Gastrocnemius medialis (tissue), 4 donors: ENCODE measurements around the gene DNMT1. TPM values are rescaled to one million over a fixed set of nuclear protein-coding genes. Genes with fewer than 3 reads are reported as not detected.

Source experiments
- ATAC-seq, 2 donors: fragments of 150-250 bp; one replicate each; pipeline ENCODE4 v1.9.1; 2016
- DNase-seq, 2 donors: peaks; one replicate each; pipeline ENCODE4 v3.0.0-alpha.2; 2019
- H3K27ac ChIP-seq, 4 donors: fragments of 200-600 bp; sonication (generic); 1 replicate in 1 of 4; 2 replicates in 3 of 4; pipeline ENCODE4 v1.5.1; 2016 to 2018; ENCODE audit warnings: mild to moderate bottlenecking in 2 of 4, moderate library complexity in 1 of 4
- H3K27me3 ChIP-seq, 3 donors: fragments of 200-600 bp; sonication (generic) in 2 of 3; 1 replicate in 1 of 3; 2 replicates in 2 of 3; pipeline versions ENCODE4 v1.5.1 to v1.6.0; 2016 to 2019; ENCODE audit warnings: mild to moderate bottlenecking in 1 of 3, moderate library complexity in 1 of 3
- H3K36me3 ChIP-seq, 2 donors: fragments of 200-600 bp; sonication (generic) in 1 of 2; one replicate each; pipeline ENCODE4 v1.5.1; 2017 to 2018
- H3K4me1 ChIP-seq, 2 donors: fragments of 200-600 bp; sonication (generic) in 1 of 2; one replicate each; pipeline ENCODE4 v1.5.1; 2016 to 2017; ENCODE audit warnings: mild to moderate bottlenecking in 2 of 2
- H3K4me3 ChIP-seq, 4 donors: fragments of 200-600 bp; sonication (generic) in 3 of 4; 1 replicate in 1 of 4; 2 replicates in 3 of 4; pipeline ENCODE4 v1.5.1; 2016 to 2019; ENCODE audit warnings: mild to moderate bottlenecking in 2 of 4
- H3K9me3 ChIP-seq, 3 donors: fragments of 200-600 bp; sonication (generic) in 2 of 3; 1 replicate in 1 of 3; 2 replicates in 2 of 3; pipeline ENCODE4 v1.5.1; 2016 to 2019
- POLR2A ChIP-seq, 2 donors: fragments of 450-650 bp; IDR thresholded peaks; one replicate each; pipeline ENCODE4 v1.6.1; 2017; ENCODE audit warnings: antibody characterized with exemption in 2 of 2, mild to moderate bottlenecking in 2 of 2, moderate library complexity in 2 of 2
- in situ Hi-C, 4 donors: fragments of 200-750 bp; cut with MboI; loops; one replicate each; pipeline versions ENCODE4 v1.15.0 to v1.8.0; 2017; ENCODE audit warnings: low sequenced_read_pairs in 4 of 4
- intact Hi-C: fragments of 100-400 bp; cut with DNase I; formaldehyde crosslinking; loops from one replicate; pipeline ENCODE4 v1.15.1; 2023; ENCODE audit warnings: low total_unique reads
- total RNA-seq, 4 donors: library from RNA; depleted of rRNA; stranded (reverse); fragments of >200 nt; gene quantifications; one replicate each; pipeline versions ENCODE4 v1.1.0 to v1.2.3, GENCODE V29; 2016
- TF ChIP-seq, protein P1 (sequence below), 5 experiments: fragments of 450-650 bp in 3 of 5; fragments of 200-600 bp in 2 of 5; sonication (generic) in 2 of 5; IDR thresholded peaks in 4 of 5; conservative IDR thresholded peaks in 1 of 5; 1 replicate in 4 of 5; 2 replicates in 1 of 5; pipeline ENCODE4 v1.5.1; 2016 to 2019; ENCODE audit warnings: antibody characterized with exemption in 5 of 5, mild to moderate bottlenecking in 3 of 5, moderate library complexity in 3 of 5

Gene DNMT1
- total RNA-seq, 4 donors from 2014 or later: 11.5 to 43.0 (median 17.7) TPM

DNA sequence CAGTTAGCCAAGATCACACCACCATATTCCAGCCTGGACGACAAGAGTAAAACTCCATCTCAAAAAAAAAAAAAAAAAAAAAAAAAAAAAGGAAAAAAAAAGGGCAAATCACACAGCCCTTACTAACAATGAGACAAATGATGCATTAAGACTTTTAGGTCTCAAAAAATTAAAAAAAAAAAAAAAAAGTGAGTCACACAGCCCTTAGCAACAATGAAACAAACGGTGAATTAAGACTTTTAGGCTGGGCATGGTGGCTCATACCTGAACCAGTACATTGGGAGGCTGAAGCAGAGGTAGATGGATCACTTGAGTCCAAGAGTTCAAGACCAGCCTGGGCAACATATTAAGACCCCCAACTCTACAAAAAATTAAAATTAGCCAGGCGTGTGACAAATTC lies 42.7 kb downstream of the DNMT1 start:
- intact Hi-C loops (no loop called here), in situ Hi-C loops (no loop called here)
- Histone ChIP-seq H3K36me3 (peaks cover 0 to 64% of the 10 kb centered on the region in 2 donors), H3K27ac (no peak overlapping the region), H3K27me3 (no peaks in the 10 kb centered on the region), H3K9me3 (no peaks in the 10 kb centered on the region), H3K4me1 (no peaks in the 10 kb centered on the region), H3K4me3 (no peak overlapping the region)
- no peak for TF ChIP-seq POLR2A (IDR thresholded peaks at IDR 0.05)
- TF ChIP-seq, protein P1, sequence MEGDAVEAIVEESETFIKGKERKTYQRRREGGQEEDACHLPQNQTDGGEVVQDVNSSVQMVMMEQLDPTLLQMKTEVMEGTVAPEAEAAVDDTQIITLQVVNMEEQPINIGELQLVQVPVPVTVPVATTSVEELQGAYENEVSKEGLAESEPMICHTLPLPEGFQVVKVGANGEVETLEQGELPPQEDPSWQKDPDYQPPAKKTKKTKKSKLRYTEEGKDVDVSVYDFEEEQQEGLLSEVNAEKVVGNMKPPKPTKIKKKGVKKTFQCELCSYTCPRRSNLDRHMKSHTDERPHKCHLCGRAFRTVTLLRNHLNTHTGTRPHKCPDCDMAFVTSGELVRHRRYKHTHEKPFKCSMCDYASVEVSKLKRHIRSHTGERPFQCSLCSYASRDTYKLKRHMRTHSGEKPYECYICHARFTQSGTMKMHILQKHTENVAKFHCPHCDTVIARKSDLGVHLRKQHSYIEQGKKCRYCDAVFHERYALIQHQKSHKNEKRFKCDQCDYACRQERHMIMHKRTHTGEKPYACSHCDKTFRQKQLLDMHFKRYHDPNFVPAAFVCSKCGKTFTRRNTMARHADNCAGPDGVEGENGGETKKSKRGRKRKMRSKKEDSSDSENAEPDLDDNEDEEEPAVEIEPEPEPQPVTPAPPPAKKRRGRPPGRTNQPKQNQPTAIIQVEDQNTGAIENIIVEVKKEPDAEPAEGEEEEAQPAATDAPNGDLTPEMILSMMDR (IDR thresholded peaks at IDR 0.05 in 4 of 5, conservative IDR thresholded peaks at IDR 0.05 in 1 of 5): no peak
- ATAC-seq (no peak), DNase-seq (no peak)

DNA sequence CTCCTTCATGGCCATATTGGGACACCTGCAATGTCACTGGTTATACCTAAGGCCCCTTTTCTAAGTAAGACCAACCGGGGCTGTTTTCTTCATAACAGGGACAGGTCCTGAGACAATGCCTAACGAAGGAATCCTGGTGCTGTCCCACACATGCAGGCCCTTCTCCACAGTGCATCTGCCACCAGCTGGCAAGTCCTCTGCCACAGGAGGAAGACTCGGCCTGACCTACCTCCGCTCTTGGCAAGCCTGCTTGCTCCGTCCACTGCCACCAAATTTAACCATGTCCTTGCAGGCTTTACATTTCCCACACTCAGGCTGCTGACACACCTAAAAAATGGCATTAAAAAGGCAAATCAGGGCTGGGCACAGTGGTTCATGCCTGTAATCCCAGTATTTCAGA lies 43.2 kb downstream of the DNMT1 start:
- peaks cover 0 to 60% of the 10 kb centered on the region in 2 donors for H3K36me3 ChIP-seq
- no peak for DNase-seq
- H3K9me3 ChIP-seq: no peaks in the 10 kb centered on the region
- H3K27me3 ChIP-seq: no peaks in the 10 kb centered on the region
- H3K4me3 ChIP-seq: no peak overlapping the region
- no peak overlapping the region for H3K27ac ChIP-seq
- intact Hi-C loops: no loop called here
- in situ Hi-C loops: no loop called here
- no peak for ATAC-seq
- TF ChIP-seq POLR2A (IDR thresholded peaks at IDR 0.05): no peak
- TF ChIP-seq, protein P1 (IDR thresholded peaks at IDR 0.05 in 4 of 5, conservative IDR thresholded peaks at IDR 0.05 in 1 of 5): no peak
- no peaks in the 10 kb centered on the region for H3K4me1 ChIP-seq

DNA sequence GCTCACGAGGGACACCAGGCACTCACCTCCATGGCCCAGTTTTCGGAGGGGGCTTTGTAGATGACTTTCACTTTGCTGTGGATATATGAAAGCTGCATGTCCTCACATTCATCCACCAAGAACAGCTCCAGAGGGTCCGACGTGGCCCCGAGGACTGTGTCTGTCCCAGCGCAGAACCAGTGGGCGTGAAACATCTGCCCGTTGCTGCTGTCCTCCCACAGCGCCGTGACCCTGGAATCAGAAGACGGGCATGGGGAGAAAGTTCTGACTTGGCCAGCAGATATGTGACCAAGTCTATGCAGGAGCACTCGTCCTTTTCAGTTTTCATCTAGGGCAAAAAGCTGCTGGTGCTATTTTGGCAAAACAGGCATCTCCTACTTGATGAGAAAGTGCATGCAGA lies 45.3 kb downstream of the DNMT1 start:
- Histone ChIP-seq H3K4me1 (no peaks in the 10 kb centered on the region), H3K27ac (no peak overlapping the region), H3K4me3 (no peak overlapping the region), H3K9me3 (no peaks in the 10 kb centered on the region), H3K36me3 (peaks cover 0 to 62% of the 10 kb centered on the region in 2 donors), H3K27me3 (no peaks in the 10 kb centered on the region)
- no peak for TF ChIP-seq POLR2A (IDR thresholded peaks at IDR 0.05)
- TF ChIP-seq, protein P1 (IDR thresholded peaks at IDR 0.05 in 4 of 5, conservative IDR thresholded peaks at IDR 0.05 in 1 of 5): no peak
- intact Hi-C loops: no loop called here
- in situ Hi-C loops: no loop called here
- DNase-seq: no peak
- ATAC-seq: no peak

GRCh38 chr19:10146142-10146541 lies 48.6 kb downstream of the DNMT1 start:
- TF ChIP-seq, protein P1 (IDR thresholded peaks at IDR 0.05 in 4 of 5, conservative IDR thresholded peaks at IDR 0.05 in 1 of 5): no peak
- TF ChIP-seq POLR2A (IDR thresholded peaks at IDR 0.05): no peak
- Histone ChIP-seq H3K27ac (no peak overlapping the region), H3K27me3 (no peaks in the 10 kb centered on the region), H3K4me3 (no peak overlapping the region), H3K4me1 (no peaks in the 10 kb centered on the region), H3K9me3 (no peaks in the 10 kb centered on the region), H3K36me3 (peaks cover 0 to 78% of the 10 kb centered on the region in 2 donors)
- no peak for ATAC-seq
- intact Hi-C loops: no loop called here
- no peak for DNase-seq
- in situ Hi-C loops: no loop called here

DNA sequence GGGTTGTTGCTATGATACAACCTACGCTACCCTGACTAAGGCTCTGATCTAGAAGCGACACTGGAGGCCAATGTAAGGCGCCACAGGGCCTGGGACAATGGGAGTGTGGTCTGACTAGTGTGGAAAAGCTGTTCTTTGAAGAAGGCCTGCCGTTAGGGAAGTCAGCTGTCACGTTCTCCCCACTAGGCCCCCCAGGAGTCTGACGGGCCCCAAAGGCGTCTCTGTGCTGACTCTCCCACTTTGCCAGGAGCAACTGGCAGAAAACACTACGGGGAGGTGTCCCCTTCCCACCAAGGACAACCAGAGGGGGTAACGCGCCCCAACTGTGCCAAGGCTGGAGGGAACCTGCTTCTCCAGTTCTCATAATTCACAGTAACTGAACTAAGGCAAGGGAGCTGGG lies 49.7 kb downstream of the DNMT1 start:
- intact Hi-C loops: no loop called here
- TF ChIP-seq POLR2A (IDR thresholded peaks at IDR 0.05): no peak
- no peak for ATAC-seq
- Histone ChIP-seq H3K4me1 (no peaks in the 10 kb centered on the region), H3K9me3 (no peaks in the 10 kb centered on the region), H3K27me3 (no peaks in the 10 kb centered on the region), H3K27ac (no peak overlapping the region), H3K36me3 (peaks cover 0 to 76% of the 10 kb centered on the region in 2 donors), H3K4me3 (no peak overlapping the region)
- in situ Hi-C loops: no loop called here
- DNase-seq: no peak
